ENCODE measurements around the gene LYPD5. TPM values are rescaled to one million over a fixed set of nuclear protein-coding genes. Genes with fewer than 3 reads are reported as not detected.
A peak's percentile ranks its signal among the peaks of the same experiment; 100 is the strongest.

LYPD5 gene
- total and polyA plus RNA-seq, 2 of the 13 experiments (the other 11 are each of a cell fraction or from before 2014, with no cell fraction given) = not detected

GRCh38 chr19:43754503-43755255 lies 47.6 kb downstream of the LYPD5 start, which contains the start of gene SMG9 (continued):
- TF ChIP-seq ZBTB46 (CRISPR knock-in tag; IDR thresholded peaks at IDR 0.05; ENCODE audit: borderline replicate concordance) = no peak
- peak; percentile 8; the same call in 1 of the 2 replicates for TF ChIP-seq RARA (CRISPR knock-in tag; IDR thresholded peaks at IDR 0.05)
- TF ChIP-seq RFXANK (CRISPR knock-in tag; IDR thresholded peaks at IDR 0.05) = 0 out of 2 replicates have a peak, but pooled peaks have one; percentile 59
- 0 out of 2 replicates have a peak, but pooled peaks have one; percentile 20 for TF ChIP-seq ATF1 (CRISPR knock-in tag; IDR thresholded peaks at IDR 0.05)
- 0 out of 2 replicates have a peak, but pooled peaks have one; percentile 67 for TF ChIP-seq SNAI1 (CRISPR knock-in tag; IDR thresholded peaks at IDR 0.05; ENCODE audit: borderline replicate concordance)
- TF ChIP-seq HDAC1 (CRISPR knock-in tag; IDR thresholded peaks at IDR 0.05) = peak; percentile 79
- TF ChIP-seq ZNF235 (CRISPR knock-in tag; IDR thresholded peaks at IDR 0.05; ENCODE audit: borderline replicate concordance) = 0 out of 2 replicates have a peak, but pooled peaks have one; percentile 28
- no peak; the same call in 1 of the 2 replicates for TF ChIP-seq AKAP8 (CRISPR knock-in tag; IDR thresholded peaks at IDR 0.05)
- no peak for TF ChIP-seq FOSL1 (CRISPR knock-in tag; IDR thresholded peaks at IDR 0.05; ENCODE audit: borderline replicate concordance)
- peak; percentile 64 for TF ChIP-seq ZNF274 (CRISPR knock-in tag; IDR thresholded peaks at IDR 0.05)
- TF ChIP-seq ZBTB33 (CRISPR knock-in tag; IDR thresholded peaks at IDR 0.05) = no peak
- TF ChIP-seq BRD4 (CRISPR knock-in tag; IDR thresholded peaks at IDR 0.05) = 0 out of 2 replicates have a peak, but pooled peaks have one; percentile 27
- no peak for TF ChIP-seq TRAFD1 (CRISPR knock-in tag; IDR thresholded peaks at IDR 0.05; ENCODE audit: borderline replicate concordance)
- TF ChIP-seq ZNF329 (CRISPR knock-in tag; IDR thresholded peaks at IDR 0.05; ENCODE audit: low read depth) = peak; percentile 50; the same call in 1 of the 2 replicates
- 0 out of 2 replicates have a peak, but pooled peaks have one; percentile 76 for TF ChIP-seq ZFYVE20 (CRISPR knock-in tag; IDR thresholded peaks at IDR 0.05; ENCODE audit: borderline replicate concordance, low read depth)
- no peak for TF ChIP-seq ZNF33B (CRISPR knock-in tag; IDR thresholded peaks at IDR 0.05)
- peak; percentile 64 for TF ChIP-seq ZNF777 (CRISPR knock-in tag; IDR thresholded peaks at IDR 0.05)
- TF ChIP-seq MAF1 (CRISPR knock-in tag; IDR thresholded peaks at IDR 0.05; ENCODE audit: borderline replicate concordance) = no peak; the same call in 1 of the 2 replicates
- TF ChIP-seq ZKSCAN8 (CRISPR knock-in tag; IDR thresholded peaks at IDR 0.05; ENCODE audit: borderline replicate concordance) = peak; percentile 54; the same call in 1 of the 2 replicates
- no peak for TF ChIP-seq ZFAT (CRISPR knock-in tag; conservative IDR thresholded peaks at IDR 0.05)
- no peak for TF ChIP-seq ZSCAN29 (CRISPR knock-in tag; conservative IDR thresholded peaks at IDR 0.05)
- TF ChIP-seq NFYB (CRISPR knock-in tag; IDR thresholded peaks at IDR 0.05) = peak; percentile 68
- no peak for TF ChIP-seq KAT2B (IDR thresholded peaks at IDR 0.05; ENCODE audit: borderline replicate concordance, low read depth, low read length)
- peak; percentile 73; the same call in 1 of the 2 replicates for TF ChIP-seq ZNF414 (CRISPR knock-in tag; IDR thresholded peaks at IDR 0.05)

Data from HepG2 (cell line).